Activated B cell treated with CpG ODN at 0.5 μM for 24 hours (primary cell): ENCODE data around the gene HCN1. TPM values are rescaled to one million over a fixed set of nuclear protein-coding genes. Genes with fewer than 3 reads are reported as not detected.

Experiments
- ATAC-seq: fragments of 200-7000 bp; cut with Tn5 transposase; one replicate; pipeline ENCODE4 v1.10.0; 2021; ENCODE audit warnings: low read depth, mild to moderate bottlenecking, moderate library complexity
- CTCF ChIA-PET: fragments of 350-600 bp; sonication (Branson Sonifier 250); formaldehyde crosslinking; loops from one replicate; lab custom pipeline; 2021; ENCODE audit warnings: antibody characterized with exemption; lab: Charles Lee
- POLR2A ChIA-PET: fragments of 350-600 bp; sonication (Branson Sonifier 250); formaldehyde crosslinking; loops from one replicate; lab custom pipeline; 2021; ENCODE audit warnings: antibody characterized with exemption; lab: Charles Lee
- DNase-seq: peaks from one replicate; pipeline ENCODE4 v3.0.0; 2022
- H3K27ac Mint-ChIP-seq: one replicate; pipeline ENCODE4 v1.8.0; 2020; ENCODE audit warnings: mixed read lengths
- H3K27me3 Mint-ChIP-seq: one replicate; pipeline ENCODE4 v1.8.0; 2021; ENCODE audit warnings: mixed read lengths
- H3K36me3 Mint-ChIP-seq: one replicate; pipeline ENCODE4 v1.8.0; 2021; ENCODE audit warnings: low read depth, mixed read lengths
- H3K4me1 Mint-ChIP-seq: one replicate; pipeline ENCODE4 v1.8.0; 2021; ENCODE audit warnings: mixed read lengths
- H3K4me3 Mint-ChIP-seq: one replicate; pipeline ENCODE4 v1.8.0; 2020; ENCODE audit warnings: mild to moderate bottlenecking, mixed read lengths
- H3K9me3 Mint-ChIP-seq: one replicate; pipeline ENCODE4 v1.8.0; 2020; ENCODE audit warnings: mixed read lengths
- intact Hi-C: fragments of 100-400 bp; cut with micrococcal nuclease; formaldehyde crosslinking; loops from one replicate; pipeline ENCODE4 v1.15.1; 2024
- total RNA-seq: library from RNA; stranded (reverse); gene quantifications from 2 replicates; pipeline ENCODE4 v1.2.3, GENCODE V29; 2022
- TF ChIP-seq, protein P1 (sequence below): fragments of 200-600 bp; IDR thresholded peaks from one replicate; pipeline ENCODE4 v1.8.0; 2022; ENCODE audit warnings: antibody characterized with exemption, mild to moderate bottlenecking

The HCN1 gene
- total RNA-seq, 1 donor from 2014 or later, result not detected

DNA sequence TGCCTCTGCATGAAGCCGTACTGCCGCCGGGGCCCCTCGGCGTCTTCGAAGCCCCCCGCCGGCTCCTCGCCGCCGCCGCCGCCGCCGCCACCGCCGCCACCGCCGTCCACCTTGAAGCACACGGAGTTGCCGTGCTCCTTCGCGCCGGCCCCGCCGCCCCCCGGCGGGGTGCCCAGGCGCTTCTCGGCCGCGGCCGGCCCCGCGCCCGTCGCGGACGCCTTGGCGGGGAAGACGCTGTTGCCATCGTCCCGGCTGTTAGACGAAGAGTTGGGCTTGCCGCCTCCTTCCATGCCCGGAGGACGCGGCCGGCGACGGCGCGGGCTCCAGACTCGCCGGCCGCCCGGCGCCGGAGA, 400 bp downstream of the HCN1 start:
- H3K4me1 Mint-ChIP-seq, result no peaks in the 10 kb centered on the region
- no peaks in the 10 kb centered on the region for H3K36me3 Mint-ChIP-seq
- no peak overlapping the region for H3K4me3 Mint-ChIP-seq
- TF ChIP-seq, protein P1, sequence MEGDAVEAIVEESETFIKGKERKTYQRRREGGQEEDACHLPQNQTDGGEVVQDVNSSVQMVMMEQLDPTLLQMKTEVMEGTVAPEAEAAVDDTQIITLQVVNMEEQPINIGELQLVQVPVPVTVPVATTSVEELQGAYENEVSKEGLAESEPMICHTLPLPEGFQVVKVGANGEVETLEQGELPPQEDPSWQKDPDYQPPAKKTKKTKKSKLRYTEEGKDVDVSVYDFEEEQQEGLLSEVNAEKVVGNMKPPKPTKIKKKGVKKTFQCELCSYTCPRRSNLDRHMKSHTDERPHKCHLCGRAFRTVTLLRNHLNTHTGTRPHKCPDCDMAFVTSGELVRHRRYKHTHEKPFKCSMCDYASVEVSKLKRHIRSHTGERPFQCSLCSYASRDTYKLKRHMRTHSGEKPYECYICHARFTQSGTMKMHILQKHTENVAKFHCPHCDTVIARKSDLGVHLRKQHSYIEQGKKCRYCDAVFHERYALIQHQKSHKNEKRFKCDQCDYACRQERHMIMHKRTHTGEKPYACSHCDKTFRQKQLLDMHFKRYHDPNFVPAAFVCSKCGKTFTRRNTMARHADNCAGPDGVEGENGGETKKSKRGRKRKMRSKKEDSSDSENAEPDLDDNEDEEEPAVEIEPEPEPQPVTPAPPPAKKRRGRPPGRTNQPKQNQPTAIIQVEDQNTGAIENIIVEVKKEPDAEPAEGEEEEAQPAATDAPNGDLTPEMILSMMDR, result no peak
- intact Hi-C loops, result no loop called here
- ATAC-seq (no peak), DNase-seq (no peak)
- peaks cover 9% of the 10 kb centered on the region for H3K27me3 Mint-ChIP-seq
- POLR2A ChIA-PET, result no interaction called here
- CTCF ChIA-PET, result no interaction called here
- H3K9me3 Mint-ChIP-seq, result peaks cover 2% of the 10 kb centered on the region
- H3K27ac Mint-ChIP-seq, result no peak overlapping the region

DNA sequence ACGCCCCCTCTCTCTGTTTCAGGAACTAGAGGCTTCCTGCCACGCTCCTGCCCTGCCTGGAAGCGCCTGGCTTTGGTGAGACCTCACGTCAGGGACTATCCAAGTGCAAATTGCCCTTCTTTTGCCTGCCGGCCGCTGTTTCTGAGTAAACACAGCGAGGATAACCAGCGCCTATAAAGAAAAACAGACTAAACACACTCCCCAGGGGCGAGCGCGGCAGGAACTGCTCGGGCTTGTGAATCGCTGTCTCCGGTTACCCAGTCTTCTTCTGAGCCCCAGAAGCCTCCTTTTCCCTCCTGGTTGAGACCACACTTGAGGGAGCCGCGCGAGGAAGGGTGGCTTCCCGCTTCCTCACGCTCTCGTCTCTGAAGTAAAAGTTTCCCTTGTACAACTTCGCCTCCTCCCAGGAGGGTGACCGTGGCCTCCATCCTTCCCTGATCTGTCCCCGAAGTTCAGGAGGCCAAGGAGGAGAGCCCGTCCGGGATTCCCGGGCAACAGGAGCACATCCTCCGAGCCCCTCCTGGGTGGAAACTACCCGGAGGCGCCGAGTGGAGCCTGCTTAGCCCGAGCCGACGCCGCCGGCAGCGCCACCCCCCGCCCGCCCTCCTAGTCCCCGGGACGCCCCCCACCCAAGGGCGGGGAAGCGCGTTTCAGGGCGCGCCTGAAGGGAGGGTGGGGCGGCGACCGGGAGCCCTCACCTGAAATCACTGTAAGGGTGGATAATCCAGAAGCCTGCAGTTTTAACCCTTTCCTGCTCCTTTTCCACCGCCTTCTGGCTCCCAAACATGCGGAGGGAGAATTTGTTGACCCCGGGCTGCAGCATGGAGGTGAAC, 993 bp downstream of the HCN1 start:
- no peak for DNase-seq
- ATAC-seq, result no peak
- peaks cover 9% of the 10 kb centered on the region for H3K27me3 Mint-ChIP-seq
- POLR2A ChIA-PET, result no interaction called here
- intact Hi-C loops, result no loop called here
- H3K27ac Mint-ChIP-seq, result no peak overlapping the region
- TF ChIP-seq, protein P1, result no peak
- no peaks in the 10 kb centered on the region for H3K4me1 Mint-ChIP-seq
- H3K36me3 Mint-ChIP-seq, result no peaks in the 10 kb centered on the region
- peaks cover 2% of the 10 kb centered on the region for H3K9me3 Mint-ChIP-seq
- CTCF ChIA-PET, result no interaction called here
- no peak overlapping the region for H3K4me3 Mint-ChIP-seq

DNA sequence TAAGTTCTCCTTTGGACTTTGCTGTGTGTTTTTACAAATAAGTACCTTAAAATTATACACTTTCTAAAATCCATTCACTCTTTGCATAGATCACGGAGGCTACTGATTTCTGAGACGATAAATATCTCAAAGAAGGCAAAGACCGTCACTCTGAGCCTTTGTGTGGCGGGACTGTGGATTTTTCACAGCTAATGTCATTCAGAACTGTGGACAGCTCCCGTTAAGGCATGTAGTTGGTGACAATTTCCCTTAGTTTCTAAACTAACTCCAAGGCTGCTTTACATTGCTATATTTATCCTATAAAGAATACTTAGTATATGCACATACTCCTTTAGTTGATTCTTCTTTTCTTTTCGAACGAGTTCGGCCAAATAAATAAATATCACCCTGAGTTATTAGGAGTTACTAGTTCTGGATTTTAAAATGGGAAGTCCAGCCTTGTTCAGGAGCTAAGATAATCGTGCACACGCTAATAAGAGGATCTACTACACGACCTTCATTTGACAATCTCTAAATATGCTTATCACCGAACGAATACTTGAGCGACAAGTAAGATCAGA, 1.8 kb downstream of the HCN1 start:
- no peak overlapping the region for H3K4me3 Mint-ChIP-seq
- POLR2A ChIA-PET, result no interaction called here

DNA sequence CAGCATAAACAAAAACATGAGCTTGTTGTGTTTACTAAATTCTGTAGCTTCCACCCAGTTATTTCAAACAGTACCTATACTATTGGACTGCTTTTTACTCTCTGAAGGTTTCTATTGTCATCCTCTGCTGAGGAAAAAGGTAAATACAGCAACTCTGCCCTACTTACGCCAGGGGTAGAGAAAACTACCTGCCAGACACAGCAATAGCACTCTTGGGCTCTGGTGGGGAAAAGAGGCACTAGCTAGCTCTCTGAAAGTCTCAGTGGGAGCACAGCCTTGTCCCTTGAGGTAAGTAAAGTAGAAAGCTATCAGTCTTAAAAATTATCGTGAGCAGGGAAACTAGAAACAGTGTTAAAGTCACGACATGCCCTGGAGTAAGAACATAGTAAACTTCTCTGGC, 3.7 kb downstream of the HCN1 start:
- CTCF ChIA-PET, result no interaction called here
- Mint-ChIP-seq H3K27me3 (peaks cover 9% of the 10 kb centered on the region), H3K9me3 (peaks cover 2% of the 10 kb centered on the region), H3K4me3 (no peak overlapping the region), H3K27ac (no peak overlapping the region), H3K4me1 (no peaks in the 10 kb centered on the region), H3K36me3 (no peaks in the 10 kb centered on the region)
- POLR2A ChIA-PET, result no interaction called here
- no peak for ATAC-seq
- TF ChIP-seq, protein P1, result no peak
- intact Hi-C loops, result no loop called here
- no peak for DNase-seq

More for the DNA sequence above, 1.8 kb downstream of the HCN1 start:
- Mint-ChIP-seq H3K27me3 (peaks cover 9% of the 10 kb centered on the region), H3K27ac (no peak overlapping the region), H3K4me1 (no peaks in the 10 kb centered on the region), H3K36me3 (no peaks in the 10 kb centered on the region), H3K9me3 (peaks cover 2% of the 10 kb centered on the region)
- ATAC-seq, result no peak
- CTCF ChIA-PET, result no interaction called here
- DNase-seq, result no peak
- TF ChIP-seq, protein P1, result no peak
- intact Hi-C loops, result no loop called here

DNA sequence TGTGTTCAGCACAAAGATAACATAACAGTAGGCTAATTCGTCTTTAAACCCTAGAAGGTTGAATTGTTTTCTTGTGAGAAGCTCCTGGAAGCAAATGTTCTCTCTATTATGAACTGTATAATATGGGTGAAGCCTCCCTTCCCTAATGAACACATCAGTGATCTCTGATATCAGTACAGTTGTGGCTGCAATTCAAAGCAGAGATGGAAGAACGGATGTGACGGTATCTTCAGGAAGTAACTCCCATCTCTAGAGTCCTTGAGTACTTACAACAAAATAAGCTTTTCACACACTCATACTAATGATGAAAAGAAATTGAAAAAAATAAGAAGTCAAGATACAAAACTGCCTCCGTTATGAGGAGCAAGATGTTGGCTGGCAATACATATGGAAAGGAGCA, 4.5 kb downstream of the HCN1 start:
- ATAC-seq, result no peak
- DNase-seq, result no peak
- Mint-ChIP-seq H3K4me1 (no peaks in the 10 kb centered on the region), H3K9me3 (peaks cover 2% of the 10 kb centered on the region), H3K36me3 (no peaks in the 10 kb centered on the region), H3K4me3 (no peak overlapping the region), H3K27ac (no peak overlapping the region), H3K27me3 (peaks cover 9% of the 10 kb centered on the region)
- POLR2A ChIA-PET, result no interaction called here
- TF ChIP-seq, protein P1, result no peak
- intact Hi-C loops, result no loop called here
- CTCF ChIA-PET, result no interaction called here
